ENCODE measurements around the gene GPD1L.

DNA sequence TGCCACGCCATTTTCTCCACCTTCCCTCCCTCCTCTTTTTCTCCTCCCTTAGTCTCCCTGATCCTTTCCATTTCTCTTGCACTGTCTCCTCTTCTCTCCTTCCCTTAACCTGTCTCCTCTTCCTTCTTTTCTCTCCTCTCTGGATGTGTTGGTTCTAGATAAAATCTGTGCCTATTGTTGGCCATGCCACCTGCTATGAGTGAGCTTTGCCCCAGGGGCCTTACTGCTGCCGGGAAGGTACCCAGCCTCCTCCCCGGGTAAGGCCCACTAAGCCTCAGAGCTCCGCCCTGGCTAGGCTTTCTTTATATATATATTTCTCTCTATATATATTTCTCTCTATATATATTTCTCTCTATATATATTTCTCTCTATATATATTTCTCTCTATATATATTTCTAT is 14.7 kb downstream of the GPD1L start:
- TF ChIP-seq, protein P1, sequence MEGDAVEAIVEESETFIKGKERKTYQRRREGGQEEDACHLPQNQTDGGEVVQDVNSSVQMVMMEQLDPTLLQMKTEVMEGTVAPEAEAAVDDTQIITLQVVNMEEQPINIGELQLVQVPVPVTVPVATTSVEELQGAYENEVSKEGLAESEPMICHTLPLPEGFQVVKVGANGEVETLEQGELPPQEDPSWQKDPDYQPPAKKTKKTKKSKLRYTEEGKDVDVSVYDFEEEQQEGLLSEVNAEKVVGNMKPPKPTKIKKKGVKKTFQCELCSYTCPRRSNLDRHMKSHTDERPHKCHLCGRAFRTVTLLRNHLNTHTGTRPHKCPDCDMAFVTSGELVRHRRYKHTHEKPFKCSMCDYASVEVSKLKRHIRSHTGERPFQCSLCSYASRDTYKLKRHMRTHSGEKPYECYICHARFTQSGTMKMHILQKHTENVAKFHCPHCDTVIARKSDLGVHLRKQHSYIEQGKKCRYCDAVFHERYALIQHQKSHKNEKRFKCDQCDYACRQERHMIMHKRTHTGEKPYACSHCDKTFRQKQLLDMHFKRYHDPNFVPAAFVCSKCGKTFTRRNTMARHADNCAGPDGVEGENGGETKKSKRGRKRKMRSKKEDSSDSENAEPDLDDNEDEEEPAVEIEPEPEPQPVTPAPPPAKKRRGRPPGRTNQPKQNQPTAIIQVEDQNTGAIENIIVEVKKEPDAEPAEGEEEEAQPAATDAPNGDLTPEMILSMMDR (IDR thresholded peaks at IDR 0.05) = no peak
- no peak for TF ChIP-seq POLR2A (IDR thresholded peaks at IDR 0.05)

Measured in lower leg skin (tissue), 3 donors.